Lung (tissue), 12 donors: ENCODE measurements around the gene GLRA2. TPM values are rescaled to one million over a fixed set of nuclear protein-coding genes. Genes with fewer than 3 reads are reported as not detected.

ENCODE experiments used
- ATAC-seq: fragments of 200-7000 bp; cut with Tn5 transposase; one replicate; pipeline ENCODE4 v1.9.1; 2020; ENCODE audit warnings: moderate number of reproducible peaks; ENCODE audit not compliant: insufficient read depth, low FRiP score
- DNase-seq, 3 donors: peaks; one replicate each; pipeline ENCODE4 v3.0.0-alpha.2; 2013 to 2017
- H3K27ac ChIP-seq, 2 donors: one replicate each; pipeline ENCODE4 v1.5.1; 2013; ENCODE audit warnings: mild to moderate bottlenecking in 2 of 2, moderate library complexity in 2 of 2, control low read depth in 1 of 2, inconsistent platforms in 1 of 2, low read depth in 1 of 2, low read length in 1 of 2
- H3K27me3 ChIP-seq, 3 donors: one replicate each; pipeline ENCODE4 v1.5.1; 2013; ENCODE audit warnings: low read length in 2 of 3; ENCODE audit not compliant: control insufficient read depth in 3 of 3, insufficient read depth in 3 of 3
- H3K36me3 ChIP-seq, 4 donors: one replicate each; pipeline ENCODE4 v1.5.1; 2013; ENCODE audit warnings: low read length in 4 of 4, mild to moderate bottlenecking in 1 of 4, moderate library complexity in 1 of 4; ENCODE audit not compliant: control insufficient read depth in 4 of 4, insufficient read depth in 4 of 4
- H3K4me1 ChIP-seq, 5 donors: one replicate each; pipeline ENCODE4 v1.5.1; 2013; ENCODE audit warnings: low read length in 5 of 5, mild to moderate bottlenecking in 2 of 5, moderate library complexity in 1 of 5; ENCODE audit not compliant: control insufficient read depth in 5 of 5, insufficient read depth in 5 of 5
- H3K4me3 ChIP-seq: one replicate; pipeline ENCODE4 v1.5.1; 2013; ENCODE audit warnings: mild to moderate bottlenecking, control low read depth, moderate library complexity
- H3K9ac ChIP-seq, 2 donors: one replicate each; pipeline ENCODE4 v1.5.1; 2013; ENCODE audit warnings: low read length in 2 of 2, control low read depth in 1 of 2; ENCODE audit not compliant: insufficient read depth in 1 of 2
- H3K9me3 ChIP-seq, 4 donors: one replicate each; pipeline ENCODE4 v1.5.1; 2013; ENCODE audit warnings: low read length in 3 of 4, mild to moderate bottlenecking in 1 of 4, moderate library complexity in 1 of 4; ENCODE audit not compliant: control insufficient read depth in 4 of 4, insufficient read depth in 3 of 4
- CTCF ChIP-seq: IDR thresholded peaks from 2 replicates; pipeline ENCODE4 v1.5.1; 2012; ENCODE audit warnings: mild to moderate bottlenecking; ENCODE audit errors: control extremely low read depth, extremely low read depth
- WGBS, 2 donors: extraction: QIAGEN DNeasy Blood & Tissue Kit; methylation state at CpG; one replicate each; pipeline ENCODE4 v1.1.7; 2013; 5-methylcytosine and 5-hydroxymethylcytosine counted together
- polyA plus RNA-seq, 2 donors: library from polyadenylated mRNA; stranded (reverse); fragments of 200-250 nt; gene quantifications; one replicate each; pipeline ENCODE4 v1.2.1, GENCODE V29; 2013
- total RNA-seq, 2 donors: library from RNA; depleted of rRNA in 1 of 2; stranded (reverse); fragments of >200 nt in 1 of 2; gene quantifications; one replicate each; pipeline ENCODE4 v1.2.1, GENCODE V29; 2014 to 2021
- donor health status: control.
- donor health status: control.
- donor health status: Bipolar disorder and iron deficiency.
- donor health status: healthy.
- donor health status: DM: yes; HTN: yes; CAD: no.

The GLRA2 gene
- total and polyA plus RNA-seq, 4 donors = 0.60 TPM; not detected in 3

- Histone ChIP-seq H3K27me3 (peaks cover 0 to 25% (median 13%) of the 10 kb centered on the region in 3 donors), H3K27ac (no peak overlapping the region), H3K9me3 (no peaks in the 10 kb centered on the region), H3K4me1 (no peaks in the 10 kb centered on the region), H3K4me3 (no peak overlapping the region), H3K9ac (no peak overlapping the region), H3K36me3 (no peaks in the 10 kb centered on the region)
- no peak for DNase-seq
- WGBS, 2 donors = 54 to 59% methylated on average over 1 of the region's 1 CpG
- ATAC-seq = no peak
- no peak for TF ChIP-seq CTCF
Observed at GRCh38 chrX:14533867-14534266, 4.5 kb downstream of the GLRA2 start.

- Histone ChIP-seq H3K4me1 (no peaks in the 10 kb centered on the region), H3K4me3 (no peak overlapping the region), H3K27me3 (peaks cover 0 to 22% (median 14%) of the 10 kb centered on the region in 3 donors), H3K9me3 (no peaks in the 10 kb centered on the region), H3K27ac (no peak overlapping the region), H3K36me3 (no peaks in the 10 kb centered on the region), H3K9ac (no peak overlapping the region)
- DNase-seq = no peak
- no peak for TF ChIP-seq CTCF
- ATAC-seq = no peak
- WGBS, 2 donors = 50 to 76% methylated on average over 4 of the region's 4 CpGs
Observed at GRCh38 chrX:14546190-14546589, 16.9 kb downstream of the GLRA2 start.

GRCh38 chrX:14554131-14554715, 24.9 kb downstream of the GLRA2 start:
- no peak overlapping the region for H3K27ac ChIP-seq
- no peak overlapping the region for H3K4me3 ChIP-seq
- 36 to 42% methylated on average over 3 of the region's 3 CpGs for WGBS, 2 donors
- H3K9me3 ChIP-seq = no peaks in the 10 kb centered on the region
- TF ChIP-seq CTCF = no peak
- no peaks in the 10 kb centered on the region for H3K4me1 ChIP-seq
- peaks cover 0 to 37% (median 32%) of the 10 kb centered on the region in 3 donors for H3K27me3 ChIP-seq
- H3K36me3 ChIP-seq = no peaks in the 10 kb centered on the region
- peak in 2 of 3 donors; percentile 48 to 66 for DNase-seq
- H3K9ac ChIP-seq = no peak overlapping the region
- ATAC-seq = no peak

GRCh38 chrX:14564058-14564457, 34.7 kb downstream of the GLRA2 start:
- Histone ChIP-seq H3K36me3 (no peaks in the 10 kb centered on the region), H3K4me1 (no peaks in the 10 kb centered on the region), H3K9me3 (peaks cover 0 to 2% (median 0%) of the 10 kb centered on the region in 4 donors), H3K4me3 (no peak overlapping the region), H3K27ac (no peak overlapping the region), H3K27me3 (no peaks in the 10 kb centered on the region), H3K9ac (no peak overlapping the region)
- DNase-seq (no peak), ATAC-seq (no peak)
- no peak for TF ChIP-seq CTCF
- WGBS, 2 donors = 76 to 93% methylated on average over 2 of the region's 2 CpGs
